K562 (cell line): ENCODE data around the gene CDR2L. TPM values are rescaled to one million over a fixed set of nuclear protein-coding genes. Genes with fewer than 3 reads are reported as not detected.
A peak's percentile ranks its signal among the peaks of the same experiment; 100 is the strongest.

Experiments used
- CBX3 ChIP-seq, 2 experiments: IDR thresholded peaks; 1 replicate in 1 of 2; 2 replicates in 1 of 2; pipeline ENCODE4 v1.6.1; 2012; ENCODE audit warnings: inconsistent platforms in 2 of 2, low read length in 2 of 2, borderline replicate concordance in 1 of 2, control low read depth in 1 of 2
- GTF3C2 ChIP-seq: IDR thresholded peaks from 3 replicates; pipeline ENCODE4 v1.6.1; 2011; ENCODE audit warnings: borderline replicate concordance, mild to moderate bottlenecking, moderate library complexity; ENCODE audit not compliant: insufficient read length; ENCODE audit errors: extremely low read depth
- KDM2B ChIP-seq: fragments of 250-450 bp; sonication (Bioruptor Pico); IDR thresholded peaks from 2 replicates; pipeline ENCODE4 v1.8.0; 2021; ENCODE audit warnings: mild to moderate bottlenecking, moderate library complexity
- NEUROD1 ChIP-seq: fragments of 150-350 bp; IDR thresholded peaks from 2 replicates; pipeline ENCODE4 v1.6.1; 2014; ENCODE audit warnings: borderline replicate concordance, low read length, low read depth; ENCODE audit not compliant: partially characterized antibody
- POLR2G ChIP-seq: fragments of 200-400 bp; formaldehyde crosslinking; IDR thresholded peaks from 2 replicates; pipeline ENCODE4 v1.6.1; 2017; ENCODE audit warnings: low read depth, mild to moderate bottlenecking, antibody characterized with exemption, low read length, moderate library complexity
- RAD21 ChIP-seq, 2 experiments: fragments of 250-450 bp in 1 of 2; fragments of 450-650 bp in 1 of 2; sonication (Bioruptor Pico) in 1 of 2; formaldehyde crosslinking in 1 of 2; IDR thresholded peaks in 1 of 2; conservative IDR thresholded peaks in 1 of 2; 2 replicates each; pipeline versions ENCODE4 v1.4.0 to v1.8.0; 2020 to 2022; ENCODE audit warnings: mild to moderate bottlenecking in 2 of 2, moderate library complexity in 1 of 2
- RCOR1 ChIP-seq, 2 experiments: IDR thresholded peaks; 2 replicates each; pipeline ENCODE4 v1.6.1; 2012; ENCODE audit warnings: low read depth in 2 of 2, low read length in 2 of 2, borderline replicate concordance in 1 of 2, improper control_type of control experiment in 1 of 2
- SMAD4 ChIP-seq: fragments of 250-450 bp; sonication (Bioruptor Pico); conservative IDR thresholded peaks from 2 replicates; pipeline ENCODE4 v1.8.0; 2021; ENCODE audit warnings: inconsistent platforms, mild to moderate bottlenecking, moderate library complexity
- TCF3 ChIP-seq: sonication (generic); formaldehyde crosslinking; IDR thresholded peaks from 2 replicates; pipeline ENCODE4 v1.4.0; 2020; ENCODE audit warnings: mild to moderate bottlenecking, missing genetic modification reagents
- ZBTB12 ChIP-seq: fragments of 250-450 bp; sonication (Bioruptor Pico); IDR thresholded peaks from 2 replicates; pipeline ENCODE4 v1.4.0; 2020
- ZNF445 ChIP-seq: fragments of 250-450 bp; sonication (Bioruptor Pico); IDR thresholded peaks from 2 replicates; pipeline ENCODE4 v1.4.0; 2020; ENCODE audit warnings: low read depth, mild to moderate bottlenecking, moderate library complexity
- ZNF449 ChIP-seq: fragments of 250-450 bp; sonication (Bioruptor Pico); IDR thresholded peaks from 2 replicates; pipeline ENCODE4 v1.8.0; 2022; ENCODE audit warnings: moderate library complexity, mild to moderate bottlenecking, inconsistent platforms
- ZSCAN29 ChIP-seq: fragments of 450-650 bp; IDR thresholded peaks from 2 replicates; pipeline ENCODE4 v1.6.1; 2017
- ZZZ3 ChIP-seq: fragments of 450-650 bp; IDR thresholded peaks from 2 replicates; pipeline ENCODE4 v1.6.1; 2016; ENCODE audit warnings: antibody characterized with exemption, mild to moderate bottlenecking, moderate library complexity
- polyA plus RNA-seq, 8 experiments: library from polyadenylated mRNA; depleted of rRNA in 4 of 8; stranded (reverse) in 5 of 8; unstranded in 3 of 8; fragments of >200 nt; fragmentation: Nextera tagmentation in 2 of 8; fragmentation: Illumina TruSeq in 1 of 8; extraction: Ambion mirVana in 2 of 8; extraction: Trizol in 1 of 8; gene quantifications; 2 replicates each; pipeline versions ENCODE4 v1.2.1 to v1.2.3, GENCODE V29; 2011 to 2014; ENCODE audit warnings: inconsistent platforms in 1 of 8, missing spikeins in 1 of 8
- total RNA-seq, 7 experiments: library from RNA; depleted of rRNA in 6 of 7; stranded (reverse); fragments of >200 nt in 6 of 7; fragmentation: Illumina TruSeq in 2 of 7; extraction: Trizol in 2 of 7; gene quantifications; 2 replicates each; pipeline versions ENCODE4 v1.2.1 to v1.2.3, GENCODE V29; 2011 to 2021; ENCODE audit warnings: low replicate concordance in 1 of 7
- TF ChIP-seq, protein P1 (sequence below), 3 experiments: IDR thresholded peaks in 2 of 3; conservative IDR thresholded peaks in 1 of 3; 2 replicates each; pipeline ENCODE4 v1.5.1; 2011 to 2012; ENCODE audit warnings: low read length in 3 of 3, mild to moderate bottlenecking in 3 of 3, control low read depth in 2 of 3, improper control_type of control experiment in 1 of 3, inconsistent platforms in 1 of 3, low read depth in 1 of 3, mixed read lengths in 1 of 3, moderate library complexity in 1 of 3; ENCODE audit not compliant: insufficient read depth in 2 of 3

CDR2L gene
- total and polyA plus RNA-seq, 9 of the 15 experiments (the other 6 are each of a cell fraction or from before 2014, with no cell fraction given): 2.7 to 16.0 (median 7.3) TPM

- TF ChIP-seq ZNF449: no peak
- TF ChIP-seq POLR2G: no peak; the same call in 1 of the 2 replicates
- TF ChIP-seq CBX3 (IDR thresholded peaks at IDR 0.05; ENCODE audit: borderline replicate concordance in 1 of 2, low read length in 2 of 2): peak in 1 of 2 experiments; percentile 89; a peak in 1 of 3 replicates
- 0 out of 2 replicates have a peak, but pooled peaks have one; percentile 13 for TF ChIP-seq TCF3
- TF ChIP-seq ZZZ3: no peak
- TF ChIP-seq RCOR1 (IDR thresholded peaks at IDR 0.05; ENCODE audit: borderline replicate concordance in 1 of 2, low read depth in 2 of 2, low read length in 2 of 2): peak; percentile 1 to 70; a peak in 1 of 4 replicates
- TF ChIP-seq, protein P1, sequence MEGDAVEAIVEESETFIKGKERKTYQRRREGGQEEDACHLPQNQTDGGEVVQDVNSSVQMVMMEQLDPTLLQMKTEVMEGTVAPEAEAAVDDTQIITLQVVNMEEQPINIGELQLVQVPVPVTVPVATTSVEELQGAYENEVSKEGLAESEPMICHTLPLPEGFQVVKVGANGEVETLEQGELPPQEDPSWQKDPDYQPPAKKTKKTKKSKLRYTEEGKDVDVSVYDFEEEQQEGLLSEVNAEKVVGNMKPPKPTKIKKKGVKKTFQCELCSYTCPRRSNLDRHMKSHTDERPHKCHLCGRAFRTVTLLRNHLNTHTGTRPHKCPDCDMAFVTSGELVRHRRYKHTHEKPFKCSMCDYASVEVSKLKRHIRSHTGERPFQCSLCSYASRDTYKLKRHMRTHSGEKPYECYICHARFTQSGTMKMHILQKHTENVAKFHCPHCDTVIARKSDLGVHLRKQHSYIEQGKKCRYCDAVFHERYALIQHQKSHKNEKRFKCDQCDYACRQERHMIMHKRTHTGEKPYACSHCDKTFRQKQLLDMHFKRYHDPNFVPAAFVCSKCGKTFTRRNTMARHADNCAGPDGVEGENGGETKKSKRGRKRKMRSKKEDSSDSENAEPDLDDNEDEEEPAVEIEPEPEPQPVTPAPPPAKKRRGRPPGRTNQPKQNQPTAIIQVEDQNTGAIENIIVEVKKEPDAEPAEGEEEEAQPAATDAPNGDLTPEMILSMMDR (IDR thresholded peaks at IDR 0.05 in 2 of 3, conservative IDR thresholded peaks at IDR 0.05 in 1 of 3; ENCODE audit: insufficient read depth in 2 of 3, low read depth in 1 of 3, low read length in 3 of 3): peak in 1 of 3 experiments; percentile 8; a peak in 1 of 6 replicates
- TF ChIP-seq ZSCAN29: 0 out of 2 replicates have a peak, but pooled peaks have one; percentile 38
- peak; percentile 96 for TF ChIP-seq GTF3C2
- no peak for TF ChIP-seq ZNF445 (CRISPR knock-in tag)
- TF ChIP-seq KDM2B (CRISPR knock-in tag): 0 out of 2 replicates have a peak, but pooled peaks have one; percentile 18
- TF ChIP-seq ZBTB12: no peak
- peak; percentile 13 to 34; a peak in 2 of 4 replicates for TF ChIP-seq RAD21 (CRISPR knock-in tag; conservative IDR thresholded peaks at IDR 0.05 in 1 of 2, IDR thresholded peaks at IDR 0.05 in 1 of 2)
- TF ChIP-seq SMAD4: 0 out of 2 replicates have a peak, but pooled peaks have one; percentile 24
- TF ChIP-seq NEUROD1: peak; percentile 38
Observed at GRCh38 chr17:75033346-75034235, 46.2 kb downstream of the CDR2L start (continued).
